ENCODE measurements around the gene SUGP1. TPM values are rescaled to one million over a fixed set of nuclear protein-coding genes. Genes with fewer than 3 reads are reported as not detected.

Gene SUGP1
- total and polyA plus RNA-seq, 5 donors from 2014 or later = 22.7 to 72.5 (median 29.2) TPM

DNA sequence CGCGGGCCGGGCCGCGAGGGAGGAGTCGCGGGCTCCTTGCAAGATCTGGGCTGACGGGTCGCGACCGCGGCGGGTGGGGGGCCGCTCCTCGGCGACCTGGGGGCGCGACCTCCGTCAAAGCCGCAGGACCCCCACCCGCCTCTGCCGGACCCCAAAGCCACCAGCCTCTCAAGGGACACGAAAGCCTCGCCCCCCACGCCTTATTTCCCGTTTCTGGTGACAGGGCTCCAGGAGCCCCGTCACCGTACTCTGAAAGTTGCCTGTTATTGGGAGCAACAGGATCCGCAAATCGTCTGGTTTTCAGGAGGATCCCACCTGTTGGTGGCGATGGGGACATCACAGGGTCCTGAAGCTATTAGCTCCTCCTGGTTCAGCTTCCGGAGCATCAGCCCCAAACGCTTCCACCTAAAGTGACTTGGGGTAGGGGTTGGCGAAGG, 850 bp upstream of the SUGP1 start:
- H3K27me3 ChIP-seq (ENCODE audit: control insufficient read depth, insufficient read depth, low read length) = no peaks in the 10 kb centered on the region
- DNase-seq (peak in 1 of 3 donors; percentile 34), ATAC-seq (ENCODE audit: low read depth in 2 of 2) (no peak)
- no peaks in the 10 kb centered on the region for H3K9me3 ChIP-seq (ENCODE audit: control insufficient read depth in 2 of 2, low read length in 2 of 2)
- peaks cover 40% of the 10 kb centered on the region for H3K4me1 ChIP-seq (ENCODE audit: control insufficient read depth, insufficient read depth, low read length, poor library complexity, severe bottlenecking)
- peak overlapping the region; percentile 73 for H3K4me3 ChIP-seq (ENCODE audit: low read depth, low read length)
- Mint-ChIP-seq H3K27ac (peak overlapping the region; percentile 92 to 99 (median 99)), H3K36me3 (peaks cover 29% of the 10 kb centered on the region), H3K4me3 (peak overlapping the region; percentile 93 to 99 (median 98)), H3K4me1 (peaks cover 12 to 66% (median 29%) of the 10 kb centered on the region in 4 donors), H3K27me3 (no peaks in the 10 kb centered on the region), H3K9me3 (no peaks in the 10 kb centered on the region)
- H3K27ac ChIP-seq (ENCODE audit: insufficient read depth, low read length, poor library complexity, severe bottlenecking) = peak overlapping the region; percentile 87
- H3K36me3 ChIP-seq (ENCODE audit: control insufficient read depth, insufficient read depth, low read length) = peaks cover 30% of the 10 kb centered on the region

- Mint-ChIP-seq H3K27me3 (no peaks in the 10 kb centered on the region), H3K4me1 (peaks cover 11 to 58% (median 23%) of the 10 kb centered on the region in 4 donors), H3K4me3 (peak overlapping the region; percentile 94 to 99 (median 98)), H3K36me3 (peaks cover 28% of the 10 kb centered on the region), H3K9me3 (no peaks in the 10 kb centered on the region), H3K27ac (peak overlapping the region; percentile 98 to 99 (median 99))
- no peak for ATAC-seq (ENCODE audit: low read depth in 2 of 2)
- Histone ChIP-seq H3K27ac (ENCODE audit: insufficient read depth, low read length, poor library complexity, severe bottlenecking) (peak overlapping the region; percentile 87), H3K27me3 (ENCODE audit: control insufficient read depth, insufficient read depth, low read length) (no peaks in the 10 kb centered on the region), H3K4me1 (ENCODE audit: control insufficient read depth, insufficient read depth, low read length, poor library complexity, severe bottlenecking) (peaks cover 40% of the 10 kb centered on the region), H3K9me3 (ENCODE audit: control insufficient read depth in 2 of 2, low read length in 2 of 2) (no peaks in the 10 kb centered on the region), H3K36me3 (ENCODE audit: control insufficient read depth, insufficient read depth, low read length) (peaks cover 34% of the 10 kb centered on the region), H3K4me3 (ENCODE audit: low read depth, low read length) (peak overlapping the region; percentile 91)
- peak in 1 of 3 donors; percentile 23 for DNase-seq
Observed at GRCh38 chr19:19319732-19320360, 463 bp downstream of the SUGP1 start.

DNA sequence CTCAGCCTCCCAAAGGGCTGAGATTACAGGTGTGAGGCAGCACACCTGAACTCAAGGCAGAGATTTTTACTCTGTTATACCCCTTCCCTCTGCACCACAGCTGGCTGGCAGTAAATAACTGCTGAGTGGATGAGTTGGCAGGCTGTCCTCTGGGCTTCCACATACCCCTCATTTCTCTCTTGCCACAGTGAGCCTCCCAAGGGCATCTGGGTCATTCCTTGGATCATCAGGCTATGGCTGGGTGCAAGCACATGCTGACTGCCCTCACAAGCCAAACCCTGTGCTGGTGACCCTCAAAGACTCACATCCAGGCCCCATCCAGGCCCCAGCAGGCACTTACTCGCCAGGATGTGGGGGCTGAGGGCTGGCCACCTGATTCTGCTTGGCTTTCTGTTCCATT, 4.2 kb downstream of the SUGP1 start:
- Histone ChIP-seq H3K9me3 (ENCODE audit: control insufficient read depth in 2 of 2, low read length in 2 of 2) (no peaks in the 10 kb centered on the region), H3K36me3 (ENCODE audit: control insufficient read depth, insufficient read depth, low read length) (peaks cover 45% of the 10 kb centered on the region), H3K27me3 (ENCODE audit: control insufficient read depth, insufficient read depth, low read length) (no peaks in the 10 kb centered on the region), H3K27ac (ENCODE audit: insufficient read depth, low read length, poor library complexity, severe bottlenecking) (no peak overlapping the region), H3K4me1 (ENCODE audit: control insufficient read depth, insufficient read depth, low read length, poor library complexity, severe bottlenecking) (peaks cover 15% of the 10 kb centered on the region), H3K4me3 (ENCODE audit: low read depth, low read length) (no peak overlapping the region)
- Mint-ChIP-seq H3K4me1 (peaks cover 4 to 39% (median 16%) of the 10 kb centered on the region in 4 donors), H3K36me3 (peaks cover 30% of the 10 kb centered on the region), H3K4me3 (peak overlapping the region in 1 of 4 donors; percentile 5), H3K27ac (no peak overlapping the region), H3K27me3 (no peaks in the 10 kb centered on the region), H3K9me3 (no peaks in the 10 kb centered on the region)
- no peak for ATAC-seq (ENCODE audit: low read depth in 2 of 2)
- DNase-seq = no peak

GRCh38 chr19:19315444-19315843, 4.9 kb downstream of the SUGP1 start:
- H3K4me1 Mint-ChIP-seq = peaks cover 4 to 38% (median 16%) of the 10 kb centered on the region in 4 donors
- Histone ChIP-seq H3K4me1 (ENCODE audit: control insufficient read depth, insufficient read depth, low read length, poor library complexity, severe bottlenecking) (peaks cover 13% of the 10 kb centered on the region), H3K4me3 (ENCODE audit: low read depth, low read length) (no peak overlapping the region), H3K36me3 (ENCODE audit: control insufficient read depth, insufficient read depth, low read length) (peaks cover 49% of the 10 kb centered on the region), H3K27ac (ENCODE audit: insufficient read depth, low read length, poor library complexity, severe bottlenecking) (no peak overlapping the region), H3K9me3 (ENCODE audit: control insufficient read depth in 2 of 2, low read length in 2 of 2) (no peaks in the 10 kb centered on the region), H3K27me3 (ENCODE audit: control insufficient read depth, insufficient read depth, low read length) (no peaks in the 10 kb centered on the region)
- H3K9me3 Mint-ChIP-seq = no peaks in the 10 kb centered on the region
- peak overlapping the region in 1 of 3 donors; percentile 58 for H3K27ac Mint-ChIP-seq
- peaks cover 33% of the 10 kb centered on the region for H3K36me3 Mint-ChIP-seq
- DNase-seq (no peak), ATAC-seq (ENCODE audit: low read depth in 2 of 2) (no peak)
- peak overlapping the region in 1 of 4 donors; percentile 5 for H3K4me3 Mint-ChIP-seq
- no peaks in the 10 kb centered on the region for H3K27me3 Mint-ChIP-seq

DNA sequence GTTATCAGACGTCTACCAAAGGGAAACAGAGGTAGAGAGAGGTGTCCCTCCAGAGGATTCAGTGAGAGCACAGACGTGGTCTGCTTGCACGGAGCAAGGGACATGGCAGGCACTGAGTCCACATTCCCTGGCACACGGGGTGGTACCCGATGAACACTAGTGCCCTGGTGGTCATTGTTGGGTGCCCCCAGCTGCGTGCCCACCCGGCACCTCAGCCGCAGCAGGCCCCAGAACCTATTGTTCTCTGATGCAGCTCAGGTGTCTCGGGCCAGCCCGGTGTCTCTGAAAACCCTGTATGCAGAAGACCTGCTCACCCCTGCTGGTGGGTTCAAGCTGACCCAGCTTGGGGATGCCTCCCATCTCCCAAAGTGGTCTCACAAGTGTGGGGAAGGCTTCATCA, 11.9 kb downstream of the SUGP1 start:
- no peak for ATAC-seq (ENCODE audit: low read depth in 2 of 2)
- H3K27ac Mint-ChIP-seq = no peak overlapping the region
- Histone ChIP-seq H3K27ac (ENCODE audit: insufficient read depth, low read length, poor library complexity, severe bottlenecking) (no peak overlapping the region), H3K4me1 (ENCODE audit: control insufficient read depth, insufficient read depth, low read length, poor library complexity, severe bottlenecking) (no peaks in the 10 kb centered on the region), H3K27me3 (ENCODE audit: control insufficient read depth, insufficient read depth, low read length) (no peaks in the 10 kb centered on the region), H3K9me3 (ENCODE audit: control insufficient read depth in 2 of 2, low read length in 2 of 2) (no peaks in the 10 kb centered on the region), H3K36me3 (ENCODE audit: control insufficient read depth, insufficient read depth, low read length) (peaks cover 80% of the 10 kb centered on the region), H3K4me3 (ENCODE audit: low read depth, low read length) (no peak overlapping the region)
- peaks cover 0 to 1% (median 0%) of the 10 kb centered on the region in 7 donors for H3K9me3 Mint-ChIP-seq
- DNase-seq = no peak
- no peak overlapping the region for H3K4me3 Mint-ChIP-seq
- H3K4me1 Mint-ChIP-seq = peaks cover 0 to 6% (median 2%) of the 10 kb centered on the region in 4 donors
- H3K27me3 Mint-ChIP-seq = no peaks in the 10 kb centered on the region
- H3K36me3 Mint-ChIP-seq = peaks cover 19% of the 10 kb centered on the region

DNA sequence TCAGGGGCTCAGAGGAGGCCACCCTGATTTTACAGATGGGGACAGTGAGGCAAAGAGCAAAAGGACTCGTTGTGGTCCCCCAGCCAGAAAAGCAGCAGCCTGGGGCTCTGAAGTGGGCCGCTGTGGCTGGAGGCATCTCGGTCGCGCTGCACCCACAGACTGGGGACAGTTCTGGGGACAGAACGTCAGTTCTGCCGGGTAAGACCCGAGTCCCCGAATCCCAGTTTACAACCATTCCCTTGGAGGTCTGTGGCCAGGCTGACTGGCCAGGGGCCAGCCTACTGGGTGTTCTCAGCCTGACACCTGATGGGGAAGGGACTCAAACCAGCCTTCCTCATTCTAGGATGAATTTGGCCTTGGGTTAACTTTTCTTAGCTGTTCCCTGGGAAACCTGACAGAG, 14.1 kb downstream of the SUGP1 start:
- ATAC-seq (ENCODE audit: low read depth in 2 of 2) (no peak), DNase-seq (no peak)
- Histone ChIP-seq H3K4me3 (ENCODE audit: low read depth, low read length) (no peak overlapping the region), H3K9me3 (ENCODE audit: control insufficient read depth in 2 of 2, low read length in 2 of 2) (no peaks in the 10 kb centered on the region), H3K27ac (ENCODE audit: insufficient read depth, low read length, poor library complexity, severe bottlenecking) (no peak overlapping the region), H3K4me1 (ENCODE audit: control insufficient read depth, insufficient read depth, low read length, poor library complexity, severe bottlenecking) (no peaks in the 10 kb centered on the region), H3K27me3 (ENCODE audit: control insufficient read depth, insufficient read depth, low read length) (no peaks in the 10 kb centered on the region), H3K36me3 (ENCODE audit: control insufficient read depth, insufficient read depth, low read length) (peaks cover 87% of the 10 kb centered on the region)
- Mint-ChIP-seq H3K4me3 (no peak overlapping the region), H3K36me3 (peaks cover 18% of the 10 kb centered on the region), H3K9me3 (peaks cover 0 to 1% (median 0%) of the 10 kb centered on the region in 7 donors), H3K27ac (no peak overlapping the region), H3K27me3 (no peaks in the 10 kb centered on the region), H3K4me1 (peaks cover 0 to 2% (median 0%) of the 10 kb centered on the region in 4 donors)

DNA sequence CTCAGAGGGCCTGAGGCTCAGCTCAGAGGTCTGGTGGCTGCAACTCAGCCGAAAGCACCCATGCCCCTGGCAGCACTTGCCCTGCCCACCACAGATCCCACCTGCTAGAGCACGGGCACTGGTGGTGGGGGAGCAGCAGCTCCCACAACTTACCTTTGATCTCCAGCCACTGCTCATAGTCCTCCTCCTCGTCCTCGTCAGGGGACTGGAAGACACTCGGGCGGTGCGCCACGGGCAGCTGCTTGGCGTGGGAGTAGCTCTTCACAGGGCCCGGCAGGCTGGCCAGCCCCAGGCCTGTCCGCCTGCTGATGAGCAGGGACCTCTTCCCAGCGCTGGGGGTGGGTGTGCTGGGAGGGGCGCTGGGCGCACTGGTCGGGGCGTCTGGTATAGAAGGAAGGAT, 14.6 kb downstream of the SUGP1 start:
- H3K36me3 ChIP-seq (ENCODE audit: control insufficient read depth, insufficient read depth, low read length) = peaks cover 87% of the 10 kb centered on the region
- H3K27me3 Mint-ChIP-seq = no peaks in the 10 kb centered on the region
- H3K9me3 Mint-ChIP-seq = peaks cover 0 to 1% (median 0%) of the 10 kb centered on the region in 7 donors
- no peak for DNase-seq
- H3K27me3 ChIP-seq (ENCODE audit: control insufficient read depth, insufficient read depth, low read length) = no peaks in the 10 kb centered on the region
- peaks cover 0 to 2% (median 0%) of the 10 kb centered on the region in 4 donors for H3K4me1 Mint-ChIP-seq
- no peak overlapping the region for H3K27ac ChIP-seq (ENCODE audit: insufficient read depth, low read length, poor library complexity, severe bottlenecking)
- ATAC-seq (ENCODE audit: low read depth in 2 of 2) = no peak
- no peak overlapping the region for H3K4me3 ChIP-seq (ENCODE audit: low read depth, low read length)
- H3K9me3 ChIP-seq (ENCODE audit: control insufficient read depth in 2 of 2, low read length in 2 of 2) = no peaks in the 10 kb centered on the region
- no peak overlapping the region for H3K4me3 Mint-ChIP-seq
- H3K4me1 ChIP-seq (ENCODE audit: control insufficient read depth, insufficient read depth, low read length, poor library complexity, severe bottlenecking) = no peaks in the 10 kb centered on the region
- no peak overlapping the region for H3K27ac Mint-ChIP-seq
- H3K36me3 Mint-ChIP-seq = peaks cover 17% of the 10 kb centered on the region

DNA sequence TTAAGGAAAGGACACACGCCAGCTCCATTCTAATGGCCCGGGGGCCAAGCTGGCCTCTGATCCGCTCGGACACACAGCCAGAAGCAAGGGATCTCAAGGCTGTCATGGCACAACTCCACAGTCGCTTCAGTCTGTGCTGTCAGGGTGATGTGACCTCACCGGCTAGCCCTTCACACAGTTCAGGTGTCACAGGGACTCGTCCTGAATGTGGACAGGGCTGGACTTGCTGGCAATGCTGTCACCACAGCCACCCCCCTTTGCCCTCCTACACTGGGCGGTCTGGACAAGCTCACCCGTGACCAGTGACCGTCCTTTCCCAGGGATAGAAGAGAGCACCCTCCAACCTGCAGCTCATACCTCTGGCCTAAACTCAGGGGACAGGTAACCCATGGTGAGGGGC, 15.2 kb downstream of the SUGP1 start:
- Mint-ChIP-seq H3K4me1 (peaks cover 0 to 2% (median 0%) of the 10 kb centered on the region in 4 donors), H3K9me3 (peaks cover 0 to 1% (median 0%) of the 10 kb centered on the region in 7 donors), H3K4me3 (no peak overlapping the region), H3K27ac (no peak overlapping the region), H3K27me3 (no peaks in the 10 kb centered on the region), H3K36me3 (peaks cover 12% of the 10 kb centered on the region)
- H3K4me3 ChIP-seq (ENCODE audit: low read depth, low read length) = no peak overlapping the region
- no peak overlapping the region for H3K27ac ChIP-seq (ENCODE audit: insufficient read depth, low read length, poor library complexity, severe bottlenecking)
- ATAC-seq (ENCODE audit: low read depth in 2 of 2) (no peak), DNase-seq (no peak)
- no peaks in the 10 kb centered on the region for H3K9me3 ChIP-seq (ENCODE audit: control insufficient read depth in 2 of 2, low read length in 2 of 2)
- H3K36me3 ChIP-seq (ENCODE audit: control insufficient read depth, insufficient read depth, low read length) = peaks cover 83% of the 10 kb centered on the region
- no peaks in the 10 kb centered on the region for H3K4me1 ChIP-seq (ENCODE audit: control insufficient read depth, insufficient read depth, low read length, poor library complexity, severe bottlenecking)
- no peaks in the 10 kb centered on the region for H3K27me3 ChIP-seq (ENCODE audit: control insufficient read depth, insufficient read depth, low read length)
